IPS DF 19.7 (cell line): ENCODE results near the gene CRY2.

Experiments used
- DNase-seq: peaks from one replicate; pipeline ENCODE4 v3.0.0-alpha.2; 2013; ENCODE audit warnings: low read depth, low spot score

Gene CRY2

DNA sequence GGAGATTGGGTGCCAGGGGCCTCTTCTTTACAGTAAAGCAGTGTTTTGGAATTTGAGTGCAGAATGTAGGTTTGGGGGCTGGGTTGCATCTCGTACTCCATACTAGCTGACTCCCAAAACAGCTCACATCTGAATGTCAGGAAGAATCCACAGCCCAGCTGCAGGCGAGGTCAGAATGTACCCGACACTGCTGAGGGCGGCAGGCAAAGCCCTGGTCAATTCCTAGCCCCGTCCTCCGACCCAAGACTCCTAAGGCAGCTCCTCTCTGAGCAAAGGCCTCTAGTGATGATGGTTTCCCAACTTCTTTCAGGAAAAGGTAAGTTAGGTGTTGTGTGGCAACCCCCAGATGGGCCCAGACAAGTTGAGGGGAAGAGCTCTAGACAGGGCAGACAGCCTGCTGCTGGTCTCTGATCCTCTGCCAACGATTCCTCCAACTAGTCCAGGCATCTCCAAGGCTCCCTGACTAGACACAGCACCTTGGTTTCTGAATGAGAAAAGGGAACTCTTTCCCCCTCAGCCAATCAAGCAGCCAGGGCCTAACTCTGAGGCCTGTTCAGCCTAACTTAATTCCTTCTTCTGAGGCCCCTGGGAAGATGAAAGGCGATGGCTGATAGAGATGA is 83.8 kb downstream of the CRY2 start:
- DNase-seq = no peak

DNA sequence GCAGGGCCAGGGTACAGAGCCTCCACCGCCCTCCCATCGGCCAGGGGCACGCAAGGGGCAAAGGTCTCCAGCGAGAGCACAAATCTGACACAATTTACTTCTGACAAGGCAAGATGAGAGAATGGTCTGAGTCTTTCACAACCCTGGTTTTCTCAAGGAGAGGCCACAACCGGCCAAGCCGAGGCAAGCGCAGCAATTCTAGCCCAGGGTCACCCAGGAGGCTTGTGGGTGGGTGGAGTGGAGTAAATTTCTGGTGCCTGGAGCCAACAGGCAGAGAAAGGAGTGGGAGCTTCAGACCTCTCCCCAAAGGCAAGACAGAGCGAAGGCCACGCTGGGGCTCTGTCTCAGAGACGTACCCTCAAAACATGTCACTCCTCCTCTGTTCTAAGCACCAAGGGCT is 84.5 kb downstream of the CRY2 start:
- no peak for DNase-seq

DNA sequence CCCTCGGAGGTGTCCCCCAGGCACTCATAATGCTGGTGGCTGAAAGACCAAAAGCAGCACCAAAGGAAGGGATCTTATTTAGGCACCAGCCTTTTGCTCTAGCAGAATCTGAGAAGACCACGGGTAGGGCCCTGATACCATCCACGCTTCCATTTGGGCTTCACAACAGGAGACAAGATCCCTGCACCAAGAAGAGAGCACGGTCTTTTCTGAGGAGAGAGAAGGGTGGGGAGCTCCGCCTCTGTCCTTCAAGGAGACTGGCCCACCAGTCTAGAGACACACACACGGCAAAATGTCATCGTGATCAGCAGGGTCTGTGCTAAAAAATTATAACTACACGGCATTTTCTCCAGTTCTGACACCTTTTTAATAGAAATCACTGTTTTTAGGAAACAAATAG is 84.9 kb downstream of the CRY2 start:
- no peak for DNase-seq
